Fibroblast of mammary gland (primary cell): Measurements from ENCODE around the gene ST6GALNAC3.

Experiments
- DNase-seq: peaks from one replicate; pipeline ENCODE4 v3.0.0-alpha.2; 2010; ENCODE audit warnings: low read depth
- H3K4me3 ChIP-seq: 2 replicates; pipeline ENCODE4 v1.5.1; 2011; ENCODE audit warnings: low read depth, mild to moderate bottlenecking, low read length, moderate library complexity; ENCODE audit not compliant: control insufficient read depth
- TF ChIP-seq, protein P1 (sequence below): conservative IDR thresholded peaks from 2 replicates; pipeline ENCODE4 v1.5.1; 2011; ENCODE audit warnings: low read depth, low read length, inconsistent platforms; ENCODE audit not compliant: control insufficient read depth, insufficient read depth

The ST6GALNAC3 gene

DNA sequence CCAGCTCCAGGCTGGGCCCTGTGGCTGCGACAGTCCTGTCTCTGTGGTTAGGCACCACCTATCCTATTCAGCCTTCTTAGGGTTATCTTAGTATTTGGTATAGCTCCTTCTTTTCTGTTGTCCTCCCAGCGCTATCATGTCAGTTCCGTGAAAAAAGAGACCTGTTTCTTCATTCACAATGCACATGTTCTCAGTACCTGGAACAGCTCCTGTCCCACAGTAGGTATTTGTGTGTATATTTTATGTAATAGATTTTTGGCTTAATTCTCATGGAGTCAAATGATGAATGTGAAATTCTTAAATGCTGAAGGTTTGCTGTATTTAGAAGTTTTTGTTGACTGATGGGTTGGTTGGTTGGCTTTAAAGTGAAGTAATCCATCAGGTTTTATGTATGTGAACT is 279.7 kb downstream of the ST6GALNAC3 start:
- TF ChIP-seq, protein P1, sequence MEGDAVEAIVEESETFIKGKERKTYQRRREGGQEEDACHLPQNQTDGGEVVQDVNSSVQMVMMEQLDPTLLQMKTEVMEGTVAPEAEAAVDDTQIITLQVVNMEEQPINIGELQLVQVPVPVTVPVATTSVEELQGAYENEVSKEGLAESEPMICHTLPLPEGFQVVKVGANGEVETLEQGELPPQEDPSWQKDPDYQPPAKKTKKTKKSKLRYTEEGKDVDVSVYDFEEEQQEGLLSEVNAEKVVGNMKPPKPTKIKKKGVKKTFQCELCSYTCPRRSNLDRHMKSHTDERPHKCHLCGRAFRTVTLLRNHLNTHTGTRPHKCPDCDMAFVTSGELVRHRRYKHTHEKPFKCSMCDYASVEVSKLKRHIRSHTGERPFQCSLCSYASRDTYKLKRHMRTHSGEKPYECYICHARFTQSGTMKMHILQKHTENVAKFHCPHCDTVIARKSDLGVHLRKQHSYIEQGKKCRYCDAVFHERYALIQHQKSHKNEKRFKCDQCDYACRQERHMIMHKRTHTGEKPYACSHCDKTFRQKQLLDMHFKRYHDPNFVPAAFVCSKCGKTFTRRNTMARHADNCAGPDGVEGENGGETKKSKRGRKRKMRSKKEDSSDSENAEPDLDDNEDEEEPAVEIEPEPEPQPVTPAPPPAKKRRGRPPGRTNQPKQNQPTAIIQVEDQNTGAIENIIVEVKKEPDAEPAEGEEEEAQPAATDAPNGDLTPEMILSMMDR = no peak
- no peak overlapping the region for H3K4me3 ChIP-seq
- DNase-seq = no peak

DNA sequence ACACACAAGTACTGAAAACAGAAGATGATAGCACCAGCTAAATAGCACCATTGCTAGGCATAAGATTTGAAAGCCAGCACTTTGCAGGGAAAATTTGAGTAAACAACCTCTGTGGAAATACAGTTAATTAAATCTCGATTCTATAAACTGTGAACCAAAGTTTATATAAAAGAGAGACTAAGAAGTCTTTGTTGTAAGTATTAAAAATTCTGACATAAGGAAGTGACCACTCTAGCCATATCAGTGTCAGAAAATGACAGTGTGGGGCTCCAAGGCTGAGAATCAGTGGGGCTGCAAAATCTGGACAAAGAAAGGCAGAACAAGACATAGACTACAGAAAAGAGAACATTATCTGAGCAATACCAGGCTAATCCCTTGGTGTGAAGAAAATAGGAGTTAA is 292.2 kb downstream of the ST6GALNAC3 start:
- no peak overlapping the region for H3K4me3 ChIP-seq
- DNase-seq = no peak
- TF ChIP-seq, protein P1 = no peak

DNA sequence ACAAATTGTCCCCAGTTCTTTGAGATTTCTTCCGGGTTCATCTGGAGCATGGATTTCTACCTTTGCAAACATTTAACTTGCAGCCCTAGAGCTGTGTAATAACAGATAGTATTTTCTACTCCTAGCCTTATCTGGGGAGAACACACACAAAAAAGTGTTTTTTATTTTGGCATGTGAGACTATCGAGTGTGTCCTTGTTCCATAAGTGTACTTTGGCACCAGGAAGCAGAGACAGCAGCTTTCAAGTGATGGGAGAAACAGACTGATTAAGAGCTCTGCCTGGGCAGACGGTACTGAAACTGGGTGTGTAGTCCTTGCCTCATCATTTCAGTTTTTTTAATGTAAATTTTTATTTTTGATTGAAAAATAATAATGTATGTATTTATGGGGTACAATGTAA is 297.4 kb downstream of the ST6GALNAC3 start:
- H3K4me3 ChIP-seq = no peak overlapping the region
- TF ChIP-seq, protein P1 = no peak
- no peak for DNase-seq

DNA sequence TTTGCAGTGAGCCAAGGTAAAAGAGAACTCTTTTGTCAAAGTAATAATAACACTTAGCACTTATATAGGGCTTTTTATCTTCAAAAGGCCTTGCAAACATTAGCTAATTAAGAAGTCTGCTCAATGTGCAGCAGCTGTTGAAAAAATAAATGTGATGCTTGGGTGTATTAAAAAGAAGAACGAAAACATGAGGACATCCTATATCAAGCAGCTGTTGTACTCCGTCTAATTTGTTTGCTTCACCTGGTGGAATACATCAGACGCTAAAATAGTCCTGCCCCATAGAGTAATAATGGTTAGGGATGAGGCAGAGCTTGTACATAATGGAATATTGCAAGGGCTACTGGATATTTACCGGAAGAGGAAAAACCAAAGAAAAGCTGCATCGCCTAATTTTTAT is 299.5 kb downstream of the ST6GALNAC3 start:
- DNase-seq = no peak
- TF ChIP-seq, protein P1 = no peak
- no peak overlapping the region for H3K4me3 ChIP-seq

DNA sequence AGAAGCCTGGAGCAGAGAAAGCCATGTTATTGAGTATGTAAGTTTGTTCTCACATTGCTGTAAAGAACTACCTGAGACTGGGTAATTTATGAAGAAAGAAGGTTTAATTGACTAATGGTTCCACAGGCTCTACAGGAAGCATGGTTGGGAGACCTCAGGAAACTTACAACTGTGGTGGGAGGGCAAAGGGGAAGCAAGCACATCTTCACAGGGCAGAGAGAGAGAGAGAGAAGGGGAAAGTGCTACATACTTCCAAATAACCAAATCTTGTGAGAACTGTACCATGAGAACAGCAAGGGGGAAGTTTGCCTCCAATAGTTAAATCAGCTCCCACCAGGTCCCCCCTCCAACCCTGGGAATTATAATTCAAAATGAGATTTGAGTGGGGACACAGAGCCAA is 302.7 kb downstream of the ST6GALNAC3 start:
- TF ChIP-seq, protein P1 = no peak
- no peak overlapping the region for H3K4me3 ChIP-seq
- DNase-seq = no peak

DNA sequence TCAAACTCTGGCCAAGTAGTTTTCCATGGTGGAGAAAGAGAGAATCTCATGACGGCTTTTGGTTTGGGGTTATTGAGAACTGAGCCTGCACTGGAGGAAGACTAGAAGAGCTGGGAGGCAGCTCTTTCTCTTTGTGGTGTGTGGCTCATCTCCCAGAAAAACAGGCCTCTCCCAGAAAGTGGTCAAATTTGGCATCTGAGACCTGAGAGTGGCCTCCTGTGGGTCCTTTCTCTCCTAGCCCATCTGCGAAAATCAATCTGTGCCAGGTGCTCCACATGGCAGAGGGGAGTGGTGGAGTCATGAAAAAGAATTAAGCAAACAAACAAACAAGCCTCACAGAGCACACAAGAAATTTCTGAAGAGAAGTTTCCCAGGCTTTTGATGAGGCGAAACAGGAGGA is 305.0 kb downstream of the ST6GALNAC3 start:
- H3K4me3 ChIP-seq = no peak overlapping the region
- no peak for DNase-seq
- TF ChIP-seq, protein P1 = no peak

DNA sequence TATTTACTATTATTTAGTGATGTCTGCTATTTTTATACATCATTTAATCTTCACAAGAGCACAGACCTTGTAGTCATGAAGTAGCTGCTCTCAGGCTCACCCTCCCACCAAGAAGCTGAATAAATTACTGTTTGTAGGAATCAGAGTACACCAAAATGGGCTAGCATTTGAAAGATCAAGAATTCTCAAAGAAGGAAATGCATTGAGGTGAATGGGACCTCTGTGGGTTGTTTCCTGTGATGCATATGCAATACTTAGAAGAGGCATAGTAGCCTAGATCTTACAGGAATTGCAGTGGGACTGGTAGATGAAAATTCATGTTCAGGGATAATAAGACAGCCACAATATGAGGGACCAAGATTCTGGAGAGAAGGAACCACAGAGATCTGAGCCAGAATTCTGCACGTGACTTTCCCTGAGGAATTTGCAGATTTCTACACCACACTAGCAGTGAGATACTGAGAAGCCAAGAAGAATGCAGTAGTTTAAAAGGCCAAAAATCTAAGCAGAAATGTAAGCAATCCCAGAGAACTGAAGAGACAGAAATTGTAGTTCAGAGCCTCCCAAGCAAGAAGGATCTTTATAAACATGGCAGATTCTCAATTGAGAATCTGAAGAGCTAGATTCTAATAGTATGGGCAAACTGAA is 307.0 kb downstream of the ST6GALNAC3 start:
- DNase-seq = no peak
- H3K4me3 ChIP-seq = no peak overlapping the region
- TF ChIP-seq, protein P1 = no peak
